ENCODE measurements around the gene DSG3. TPM values are rescaled to one million over a fixed set of nuclear protein-coding genes. Genes with fewer than 3 reads are reported as not detected.

Gene DSG3
- total and polyA plus RNA-seq, 2 of the 13 experiments (the other 11 are each of a cell fraction or from before 2014, with no cell fraction given): not detected

DNA sequence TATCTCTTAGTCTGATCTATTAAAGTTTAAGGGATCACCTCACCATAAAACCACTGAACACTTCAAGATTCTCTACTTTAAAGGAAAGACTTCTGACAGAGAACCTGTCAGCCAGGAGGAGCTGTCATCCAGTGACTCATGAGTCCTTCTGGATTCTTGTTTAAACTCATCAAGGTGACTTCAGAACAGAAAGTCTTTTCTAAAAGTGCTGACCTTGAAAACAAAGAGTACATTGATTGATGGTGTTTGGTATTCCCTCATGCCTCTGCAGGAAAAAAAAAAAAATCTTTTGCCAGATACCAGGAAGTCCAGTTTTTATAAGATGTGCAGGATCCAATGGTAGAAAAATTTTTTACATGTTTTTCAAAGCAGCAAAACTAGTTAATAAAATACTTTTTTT is 62.8 kb downstream of the DSG3 start (continued):
- no peak for TF ChIP-seq DMTF1 (CRISPR knock-in tag; IDR thresholded peaks at IDR 0.05)
- TF ChIP-seq TAF1 (CRISPR knock-in tag; IDR thresholded peaks at IDR 0.05): no peak
- no peak for TF ChIP-seq SOX6 (IDR thresholded peaks at IDR 0.05)
- peak; percentile 34; the same call in 1 of the 2 replicates for TF ChIP-seq SOX6 (CRISPR knock-in tag; IDR thresholded peaks at IDR 0.05)
- TF ChIP-seq PRPF4 (IDR thresholded peaks at IDR 0.05; ENCODE audit: low read depth, low read length, poor library complexity, severe bottlenecking): no peak
- TF ChIP-seq POLR2AphosphoS5 (IDR thresholded peaks at IDR 0.05; ENCODE audit: low read depth, low read length): no peak
- TF ChIP-seq ZFP82 (CRISPR knock-in tag; IDR thresholded peaks at IDR 0.05; ENCODE audit: borderline replicate concordance): no peak
- TF ChIP-seq, protein P1, sequence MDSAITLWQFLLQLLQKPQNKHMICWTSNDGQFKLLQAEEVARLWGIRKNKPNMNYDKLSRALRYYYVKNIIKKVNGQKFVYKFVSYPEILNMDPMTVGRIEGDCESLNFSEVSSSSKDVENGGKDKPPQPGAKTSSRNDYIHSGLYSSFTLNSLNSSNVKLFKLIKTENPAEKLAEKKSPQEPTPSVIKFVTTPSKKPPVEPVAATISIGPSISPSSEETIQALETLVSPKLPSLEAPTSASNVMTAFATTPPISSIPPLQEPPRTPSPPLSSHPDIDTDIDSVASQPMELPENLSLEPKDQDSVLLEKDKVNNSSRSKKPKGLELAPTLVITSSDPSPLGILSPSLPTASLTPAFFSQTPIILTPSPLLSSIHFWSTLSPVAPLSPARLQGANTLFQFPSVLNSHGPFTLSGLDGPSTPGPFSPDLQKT (CRISPR knock-in tag; IDR thresholded peaks at IDR 0.05; ENCODE audit: borderline replicate concordance): no peak
- TF ChIP-seq SOX5 (CRISPR knock-in tag; IDR thresholded peaks at IDR 0.05; ENCODE audit: borderline replicate concordance): peak; percentile 32; the same call in 1 of the 2 replicates
- TF ChIP-seq THRA (CRISPR knock-in tag; IDR thresholded peaks at IDR 0.05; ENCODE audit: borderline replicate concordance): peak; percentile 10; the same call in 1 of the 2 replicates
- no peak for TF ChIP-seq KLF13 (CRISPR knock-in tag; IDR thresholded peaks at IDR 0.05)
- no peak for TF ChIP-seq ATF2 (CRISPR knock-in tag; IDR thresholded peaks at IDR 0.05)
- TF ChIP-seq MEIS2 (CRISPR knock-in tag; IDR thresholded peaks at IDR 0.05): 0 out of 2 replicates have a peak, but pooled peaks have one; percentile 32
- TF ChIP-seq NFE2L1 (CRISPR knock-in tag; IDR thresholded peaks at IDR 0.05; ENCODE audit: borderline replicate concordance): no peak
- no peak for TF ChIP-seq MBNL3 (CRISPR knock-in tag; conservative IDR thresholded peaks at IDR 0.05)
- no peak for TF ChIP-seq ZNF275 (CRISPR knock-in tag; IDR thresholded peaks at IDR 0.05; ENCODE audit: borderline replicate concordance)
- no peak for TF ChIP-seq ZNF225 (CRISPR knock-in tag; IDR thresholded peaks at IDR 0.05)
- TF ChIP-seq, protein P2, sequence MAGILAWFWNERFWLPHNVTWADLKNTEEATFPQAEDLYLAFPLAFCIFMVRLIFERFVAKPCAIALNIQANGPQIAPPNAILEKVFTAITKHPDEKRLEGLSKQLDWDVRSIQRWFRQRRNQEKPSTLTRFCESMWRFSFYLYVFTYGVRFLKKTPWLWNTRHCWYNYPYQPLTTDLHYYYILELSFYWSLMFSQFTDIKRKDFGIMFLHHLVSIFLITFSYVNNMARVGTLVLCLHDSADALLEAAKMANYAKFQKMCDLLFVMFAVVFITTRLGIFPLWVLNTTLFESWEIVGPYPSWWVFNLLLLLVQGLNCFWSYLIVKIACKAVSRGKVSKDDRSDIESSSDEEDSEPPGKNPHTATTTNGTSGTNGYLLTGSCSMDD (CRISPR knock-in tag; IDR thresholded peaks at IDR 0.05): no peak
- TF ChIP-seq MAZ (IDR thresholded peaks at IDR 0.05; ENCODE audit: borderline replicate concordance, low read depth, low read length): no peak
- TF ChIP-seq MAZ (CRISPR knock-in tag; IDR thresholded peaks at IDR 0.05; ENCODE audit: low read depth): no peak
- TF ChIP-seq HOXA9 (CRISPR knock-in tag; IDR thresholded peaks at IDR 0.05; ENCODE audit: borderline replicate concordance): no peak
- TF ChIP-seq EP300 (IDR thresholded peaks at IDR 0.05; ENCODE audit: low read depth in 2 of 2, low read length in 2 of 2): peak in 1 of 2 experiments; percentile 66; a peak in 1 of 4 replicates
- no peak for TF ChIP-seq EP300 (CRISPR knock-in tag; IDR thresholded peaks at IDR 0.05; ENCODE audit: borderline replicate concordance)
